Glutamatergic neuron (in vitro differentiated cells): ENCODE data around the gene EPM2AIP1. TPM values are rescaled to one million over a fixed set of nuclear protein-coding genes. Genes with fewer than 3 reads are reported as not detected.
"Not testable (repeated sequence)": the region's sequence is repeated elsewhere in the genome, so short reads cannot be mapped to it uniquely, and the experiment has no call there.

Experiments
- DNase-seq: peaks from one replicate; pipeline ENCODE4 v3.0.0; 2022
- H3K27ac Mint-ChIP-seq: one replicate; pipeline ENCODE4 v1.8.0; 2020; ENCODE audit warnings: mild to moderate bottlenecking, mixed read lengths, inconsistent platforms; ENCODE audit not compliant: unreplicated experiment
- H3K27me3 Mint-ChIP-seq: one replicate; pipeline ENCODE4 v1.8.0; 2020; ENCODE audit warnings: mild to moderate bottlenecking, moderate library complexity, mixed read lengths, inconsistent platforms; ENCODE audit not compliant: unreplicated experiment
- H3K36me3 Mint-ChIP-seq: one replicate; pipeline ENCODE4 v1.8.0; 2020; ENCODE audit warnings: mild to moderate bottlenecking, mixed read lengths, inconsistent platforms; ENCODE audit not compliant: unreplicated experiment
- H3K4me1 Mint-ChIP-seq: one replicate; pipeline ENCODE4 v1.8.0; 2020; ENCODE audit warnings: mild to moderate bottlenecking, low read depth, mixed read lengths, inconsistent platforms; ENCODE audit not compliant: unreplicated experiment
- H3K4me3 Mint-ChIP-seq: one replicate; pipeline ENCODE4 v1.8.0; 2020; ENCODE audit warnings: mild to moderate bottlenecking, mixed read lengths, inconsistent platforms; ENCODE audit not compliant: unreplicated experiment
- H3K9me3 Mint-ChIP-seq: one replicate; pipeline ENCODE4 v1.8.0; 2020; ENCODE audit warnings: mild to moderate bottlenecking, moderate library complexity, mixed read lengths, inconsistent platforms; ENCODE audit not compliant: unreplicated experiment
- total RNA-seq: library from RNA; stranded (reverse); fragmentation: NEBNext Ultra II Directional; extraction: Animal tissue kit (Norgen Biotek cat#: 25700); gene quantifications from one replicate; pipeline ENCODE4 v1.2.1, GENCODE V29; 2021; ENCODE audit not compliant: unreplicated experiment
- TF ChIP-seq, protein P1 (sequence below): fragments of 200-600 bp; sonication (generic); IDR thresholded peaks from one replicate; pipeline ENCODE4 v1.5.0; 2021; ENCODE audit not compliant: partially characterized antibody, unreplicated experiment

The EPM2AIP1 gene
- total RNA-seq, 1 donor from 2014 or later = 17.2 TPM

DNA sequence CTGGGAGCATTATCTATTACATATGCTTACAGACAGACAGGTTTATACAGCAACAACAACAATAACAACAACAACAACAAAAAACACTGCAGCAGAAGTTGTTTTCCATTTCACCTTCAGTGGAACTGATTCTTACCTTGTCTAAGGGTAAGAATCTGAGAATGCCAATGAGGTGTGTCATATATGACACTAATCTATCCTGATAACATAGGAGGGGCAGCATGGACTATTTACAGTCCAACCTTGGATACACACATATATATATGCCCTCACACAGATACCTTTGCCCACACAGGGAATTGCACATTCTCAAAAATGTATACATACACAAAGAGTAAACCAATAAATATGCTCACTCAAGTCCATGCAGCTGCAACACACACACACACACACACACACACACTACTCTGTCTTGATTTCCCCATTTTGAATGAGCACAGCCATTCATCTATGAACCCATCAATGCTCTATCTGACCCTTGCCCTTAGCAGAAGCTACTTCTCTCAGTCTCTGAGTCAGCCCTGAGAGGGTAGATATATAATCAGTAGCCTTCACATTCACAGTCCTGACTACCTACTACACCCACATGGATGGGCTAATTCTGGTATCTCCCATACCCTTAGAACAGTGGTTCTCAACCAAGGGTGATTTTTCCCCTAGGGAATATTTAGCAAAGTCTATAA is 38.3 kb downstream of the EPM2AIP1 start:
- no peaks in the 10 kb centered on the region for H3K36me3 Mint-ChIP-seq
- H3K9me3 Mint-ChIP-seq = no peaks in the 10 kb centered on the region
- H3K4me1 Mint-ChIP-seq = no peaks in the 10 kb centered on the region
- H3K27me3 Mint-ChIP-seq = peaks cover 2% of the 10 kb centered on the region
- TF ChIP-seq, protein P1, sequence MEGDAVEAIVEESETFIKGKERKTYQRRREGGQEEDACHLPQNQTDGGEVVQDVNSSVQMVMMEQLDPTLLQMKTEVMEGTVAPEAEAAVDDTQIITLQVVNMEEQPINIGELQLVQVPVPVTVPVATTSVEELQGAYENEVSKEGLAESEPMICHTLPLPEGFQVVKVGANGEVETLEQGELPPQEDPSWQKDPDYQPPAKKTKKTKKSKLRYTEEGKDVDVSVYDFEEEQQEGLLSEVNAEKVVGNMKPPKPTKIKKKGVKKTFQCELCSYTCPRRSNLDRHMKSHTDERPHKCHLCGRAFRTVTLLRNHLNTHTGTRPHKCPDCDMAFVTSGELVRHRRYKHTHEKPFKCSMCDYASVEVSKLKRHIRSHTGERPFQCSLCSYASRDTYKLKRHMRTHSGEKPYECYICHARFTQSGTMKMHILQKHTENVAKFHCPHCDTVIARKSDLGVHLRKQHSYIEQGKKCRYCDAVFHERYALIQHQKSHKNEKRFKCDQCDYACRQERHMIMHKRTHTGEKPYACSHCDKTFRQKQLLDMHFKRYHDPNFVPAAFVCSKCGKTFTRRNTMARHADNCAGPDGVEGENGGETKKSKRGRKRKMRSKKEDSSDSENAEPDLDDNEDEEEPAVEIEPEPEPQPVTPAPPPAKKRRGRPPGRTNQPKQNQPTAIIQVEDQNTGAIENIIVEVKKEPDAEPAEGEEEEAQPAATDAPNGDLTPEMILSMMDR = no peak
- no peak overlapping the region for H3K27ac Mint-ChIP-seq
- DNase-seq = no peak
- no peak overlapping the region for H3K4me3 Mint-ChIP-seq

DNA sequence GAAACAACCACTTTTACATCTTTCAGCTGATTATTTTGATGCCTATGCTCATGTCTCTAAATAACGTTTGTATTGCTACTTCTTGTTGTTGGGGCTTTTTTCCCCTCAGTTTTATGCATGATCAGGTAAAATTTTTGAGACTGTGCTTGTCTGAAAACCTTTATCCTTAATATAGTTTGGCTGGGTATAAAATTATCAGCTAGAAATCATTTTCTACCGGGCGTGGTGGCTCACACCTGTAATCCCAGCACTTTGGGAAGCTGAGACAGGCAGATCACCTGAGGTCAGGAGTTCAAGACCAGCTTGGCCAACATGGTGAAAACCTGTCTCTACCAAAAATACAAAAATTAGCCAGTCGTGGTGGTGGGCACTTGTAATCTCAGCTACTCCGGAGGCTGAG is 45.1 kb downstream of the EPM2AIP1 start:
- not testable (repeated sequence) for H3K27ac Mint-ChIP-seq, H3K4me3 Mint-ChIP-seq, DNase-seq, H3K4me1 Mint-ChIP-seq, H3K9me3 Mint-ChIP-seq
- H3K36me3 Mint-ChIP-seq = peaks cover 17% of the 10 kb centered on the region
- peaks cover 17% of the 10 kb centered on the region for H3K27me3 Mint-ChIP-seq

DNA sequence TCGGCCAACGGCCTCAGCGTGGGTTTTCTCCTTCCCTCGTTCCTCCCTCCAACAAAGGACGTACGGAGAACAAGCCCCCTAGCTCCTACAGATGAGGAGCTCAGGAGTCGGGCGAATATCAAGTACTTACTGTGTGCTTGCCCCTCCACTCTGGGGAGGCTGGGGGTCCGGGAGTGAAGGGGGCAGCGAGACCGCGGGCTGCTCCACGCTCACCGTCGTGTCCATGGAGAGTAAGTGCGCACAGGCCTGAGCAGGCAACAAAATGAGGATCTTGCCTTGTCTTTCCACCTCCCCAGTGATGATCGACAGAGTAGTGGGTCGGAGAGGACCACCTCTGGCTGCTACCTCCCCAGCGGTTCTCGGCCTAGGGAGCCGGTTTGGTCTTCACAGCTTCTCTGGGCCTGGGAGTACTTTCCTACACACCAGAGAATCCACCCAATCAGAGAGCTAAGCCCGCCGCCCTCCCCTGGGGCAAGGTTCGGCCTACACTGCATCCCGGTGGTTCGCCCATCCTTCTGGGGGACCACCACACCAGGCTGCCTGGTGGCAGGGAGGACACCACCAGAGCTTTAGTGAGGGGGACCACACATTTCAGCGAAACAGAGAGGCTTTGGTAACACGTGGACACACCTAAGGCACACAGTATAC is 47.5 kb downstream of the EPM2AIP1 start:
- Mint-ChIP-seq H3K36me3 (peaks cover 17% of the 10 kb centered on the region), H3K27me3 (peaks cover 18% of the 10 kb centered on the region), H3K9me3 (peaks cover 3% of the 10 kb centered on the region), H3K27ac (no peak overlapping the region), H3K4me1 (no peaks in the 10 kb centered on the region), H3K4me3 (peak overlapping the region; percentile 84)
- TF ChIP-seq, protein P1 = no peak
- no peak for DNase-seq

DNA sequence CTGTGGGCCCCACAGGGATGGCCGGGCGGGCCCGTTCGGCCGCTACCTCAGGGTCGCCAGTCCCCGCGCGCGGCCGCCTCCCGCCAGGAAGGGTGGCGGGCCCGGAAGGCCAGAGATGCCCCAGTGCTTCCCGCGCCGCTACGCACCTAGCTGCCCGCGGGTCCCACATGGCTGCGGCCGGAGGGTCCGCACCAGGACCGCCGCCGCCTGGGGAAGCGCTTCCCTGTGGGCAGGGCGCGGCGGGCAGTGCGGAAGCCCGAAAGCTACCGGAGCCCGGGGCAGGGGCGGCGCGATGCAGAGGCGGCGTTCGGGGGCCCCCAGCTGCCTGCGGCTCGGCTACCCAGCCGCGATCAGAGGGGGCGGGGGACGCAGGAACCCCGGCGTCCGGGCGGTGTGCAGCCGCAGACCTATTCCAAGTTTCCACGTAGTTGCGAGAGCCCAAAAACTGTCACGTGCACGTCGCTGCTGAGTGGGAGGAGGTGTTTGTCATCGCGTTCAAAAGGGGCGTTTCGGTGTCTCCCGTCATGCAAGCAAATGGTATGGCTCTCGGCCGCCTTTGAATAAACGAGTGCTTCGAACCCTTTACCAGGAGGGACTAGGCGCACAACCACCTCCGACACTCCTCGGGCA is 48.2 kb downstream of the EPM2AIP1 start, which contains the start of gene TRANK1:
TSS of gene TRANK1 (minus strand) at position 414 of the 630 bp plus-strand sequence. CDS start at position 169, 245 bp downstream.
- H3K4me3 Mint-ChIP-seq = peak within 1 kb of the TSS; percentile 84
- H3K9me3 Mint-ChIP-seq = peaks cover 3% of the 10 kb centered on the region
- H3K27me3 Mint-ChIP-seq = peaks cover 19% of the 10 kb centered on the region
- no peaks in the 10 kb centered on the region for H3K4me1 Mint-ChIP-seq
- peaks cover 17% of the 10 kb centered on the region for H3K36me3 Mint-ChIP-seq
- H3K27ac Mint-ChIP-seq = no peak within 1 kb of the TSS
- no peak for DNase-seq
- TF ChIP-seq, protein P1 = no peak

DNA sequence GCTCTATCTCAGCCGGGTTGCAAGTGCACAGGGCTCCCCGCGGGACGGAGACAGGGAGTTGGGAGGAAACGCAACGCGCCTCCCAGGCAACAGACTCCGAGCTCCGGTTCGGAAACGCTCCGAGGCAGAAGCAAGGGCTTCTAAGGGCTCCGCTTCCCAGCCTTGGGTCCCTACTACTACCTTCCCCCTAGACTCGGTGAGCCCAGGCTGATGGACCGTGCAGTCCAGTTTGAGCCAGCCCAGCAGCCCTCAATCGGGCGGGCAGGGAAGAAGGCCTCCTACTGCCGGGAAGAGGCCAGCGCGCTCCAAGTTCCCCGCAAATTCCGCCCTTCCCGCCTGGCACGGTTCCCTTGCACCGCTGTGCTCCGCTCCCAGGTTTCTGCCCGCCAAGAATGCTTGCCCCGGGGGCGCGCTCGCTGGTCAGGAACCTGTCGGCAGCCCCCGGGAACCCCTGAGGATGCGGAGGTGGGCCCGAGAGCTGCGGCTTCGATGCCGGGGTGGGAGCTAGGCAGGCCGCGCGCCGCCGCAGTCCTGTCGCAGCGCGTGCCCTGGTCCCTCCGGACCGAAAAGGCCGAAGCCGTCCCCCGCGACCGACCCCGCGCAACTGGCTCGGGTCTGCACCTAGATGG is 48.8 kb downstream of the EPM2AIP1 start:
- Mint-ChIP-seq H3K4me3 (peak overlapping the region; percentile 78), H3K27me3 (peaks cover 19% of the 10 kb centered on the region), H3K27ac (no peak overlapping the region), H3K36me3 (peaks cover 13% of the 10 kb centered on the region), H3K9me3 (peaks cover 3% of the 10 kb centered on the region), H3K4me1 (no peaks in the 10 kb centered on the region)
- TF ChIP-seq, protein P1 = no peak
- peak; percentile 58 for DNase-seq
